ENCODE data around the gene CDKL1.

CDKL1 gene

GRCh38 chr14:50396631-50397389 is at the start of gene CDKL1:
TSS of gene CDKL1 (minus strand) at chr14:50396881. CDS start at chr14:50395868, 1,013 bp downstream.
- CTCF ChIA-PET, result interaction anchor here (0.6 kb wide), 2 partner anchors 74 to 135 kb away, joined by 3 to 5 read pairs; partner anchors contain the start of gene MAP4K5
- POLR2A ChIA-PET, result interaction anchor here (0.9 to 2.1 kb wide), 5 partner anchors 8 to 135 kb away, joined by 3 to 10 read pairs (median 3); partner anchors contain the start of genes DMAC2L, L2HGDH and MAP4K5
- TF ChIP-seq ARNT (IDR thresholded peaks at IDR 0.05) (peak; percentile 28; the same call in 1 of the 2 replicates), NFRKB (IDR thresholded peaks at IDR 0.05) (no peak), CTBP1 (IDR thresholded peaks at IDR 0.05; ENCODE audit: borderline replicate concordance) (no peak), LEF1 (IDR thresholded peaks at IDR 0.05; ENCODE audit: borderline replicate concordance) (no peak), ELF4 (IDR thresholded peaks at IDR 0.05) (no peak), BHLHE40 (IDR thresholded peaks at IDR 0.05; ENCODE audit: borderline replicate concordance) (no peak), FOXA1 (IDR thresholded peaks at IDR 0.05) (no peak), SP1 (IDR thresholded peaks at IDR 0.05) (no peak), HDGF (IDR thresholded peaks at IDR 0.05; ENCODE audit: borderline replicate concordance) (no peak)
- peak; percentile 63 for DNase-seq (ENCODE audit: extremely low spot score)

- ChIA-PET POLR2A (no interaction called here), CTCF (interaction anchor here (0.7 kb wide), 1 partner anchor 27 kb away, joined by 3 read pairs; no protein-coding TSS in a partner anchor)
- TF ChIP-seq PKNOX1 (IDR thresholded peaks at IDR 0.05) (peak; percentile 19; the same call in 1 of the 2 replicates), ELF4 (IDR thresholded peaks at IDR 0.05) (no peak), FOXA1 (IDR thresholded peaks at IDR 0.05) (no peak), CTBP1 (IDR thresholded peaks at IDR 0.05; ENCODE audit: borderline replicate concordance) (no peak)
- no peak for DNase-seq (ENCODE audit: extremely low spot score)
These were observed 37.8 kb upstream of the CDKL1 start for GRCh38 chr14:50434528-50434927.

GRCh38 chr14:50432131-50432530 is 35.5 kb upstream of the CDKL1 start:
- TF ChIP-seq FOXM1 (IDR thresholded peaks at IDR 0.05; ENCODE audit: borderline replicate concordance) (no peak), TARDBP (IDR thresholded peaks at IDR 0.05) (no peak)
- no peak for DNase-seq (ENCODE audit: extremely low spot score)
- POLR2A ChIA-PET, result no interaction called here
- CTCF ChIA-PET, result no interaction called here

- TF ChIP-seq ELF4 (IDR thresholded peaks at IDR 0.05) (no peak), HDGF (IDR thresholded peaks at IDR 0.05; ENCODE audit: borderline replicate concordance) (no peak), SP1 (IDR thresholded peaks at IDR 0.05) (no peak), FOXM1 (IDR thresholded peaks at IDR 0.05; ENCODE audit: borderline replicate concordance) (no peak), CTBP1 (IDR thresholded peaks at IDR 0.05; ENCODE audit: borderline replicate concordance) (no peak)
- CTCF ChIA-PET, result no interaction called here
- POLR2A ChIA-PET, result interaction anchor here (3.4 kb wide), 1 partner anchor 29 kb away, joined by 10 read pairs; the partner anchor contains the start of gene CDKL1
- DNase-seq (ENCODE audit: extremely low spot score), result peak; percentile 36
These were observed 29.1 kb upstream of the CDKL1 start for GRCh38 chr14:50425816-50426215.

GRCh38 chr14:50425105-50425504 is 28.4 kb upstream of the CDKL1 start:
- POLR2A ChIA-PET, result interaction anchor here (3.4 kb wide), 1 partner anchor 28 kb away, joined by 10 read pairs; the partner anchor contains the start of gene CDKL1
- TF ChIP-seq CTBP1 (IDR thresholded peaks at IDR 0.05; ENCODE audit: borderline replicate concordance) (no peak), TARDBP (IDR thresholded peaks at IDR 0.05) (no peak), HDGF (IDR thresholded peaks at IDR 0.05; ENCODE audit: borderline replicate concordance) (no peak), LEF1 (IDR thresholded peaks at IDR 0.05; ENCODE audit: borderline replicate concordance) (no peak), ZNF384 (IDR thresholded peaks at IDR 0.05) (no peak), ELF4 (IDR thresholded peaks at IDR 0.05) (no peak), SP1 (IDR thresholded peaks at IDR 0.05) (no peak), FOXA1 (IDR thresholded peaks at IDR 0.05) (no peak), ARNT (IDR thresholded peaks at IDR 0.05) (no peak), L3MBTL2 (conservative IDR thresholded peaks at IDR 0.05) (no peak), FOXM1 (IDR thresholded peaks at IDR 0.05; ENCODE audit: borderline replicate concordance) (no peak), NFRKB (IDR thresholded peaks at IDR 0.05) (no peak), BHLHE40 (IDR thresholded peaks at IDR 0.05; ENCODE audit: borderline replicate concordance) (no peak), SUZ12 (IDR thresholded peaks at IDR 0.05) (no peak), PKNOX1 (IDR thresholded peaks at IDR 0.05) (no peak), FOXK2 (IDR thresholded peaks at IDR 0.05) (no peak)
- no peak for DNase-seq (ENCODE audit: extremely low spot score)
- CTCF ChIA-PET, result no interaction called here

- ChIA-PET POLR2A (interaction anchor here (3.4 kb wide), 1 partner anchor 26 kb away, joined by 10 read pairs; the partner anchor contains the start of gene CDKL1), CTCF (no interaction called here)
- no peak for DNase-seq (ENCODE audit: extremely low spot score)
- TF ChIP-seq HDGF (IDR thresholded peaks at IDR 0.05; ENCODE audit: borderline replicate concordance) (no peak), LEF1 (IDR thresholded peaks at IDR 0.05; ENCODE audit: borderline replicate concordance) (no peak), FOXK2 (IDR thresholded peaks at IDR 0.05) (no peak), FOXA1 (IDR thresholded peaks at IDR 0.05) (no peak), NFRKB (IDR thresholded peaks at IDR 0.05) (no peak), ELF4 (IDR thresholded peaks at IDR 0.05) (no peak), CTBP1 (IDR thresholded peaks at IDR 0.05; ENCODE audit: borderline replicate concordance) (no peak), SUZ12 (IDR thresholded peaks at IDR 0.05) (no peak)
These were observed 26.8 kb upstream of the CDKL1 start for GRCh38 chr14:50423529-50423928.

- ChIA-PET CTCF (interaction anchor here (0.7 kb wide), 1 partner anchor 36 kb away, joined by 3 read pairs; no protein-coding TSS in a partner anchor), POLR2A (no interaction called here)
- DNase-seq (ENCODE audit: extremely low spot score), result no peak
- TF ChIP-seq ARNT (IDR thresholded peaks at IDR 0.05) (no peak), SUZ12 (IDR thresholded peaks at IDR 0.05) (no peak), FOXM1 (IDR thresholded peaks at IDR 0.05; ENCODE audit: borderline replicate concordance) (no peak), LEF1 (IDR thresholded peaks at IDR 0.05; ENCODE audit: borderline replicate concordance) (no peak), FOXA1 (IDR thresholded peaks at IDR 0.05) (no peak), BHLHE40 (IDR thresholded peaks at IDR 0.05; ENCODE audit: borderline replicate concordance) (no peak), PKNOX1 (IDR thresholded peaks at IDR 0.05) (no peak), SP1 (IDR thresholded peaks at IDR 0.05) (no peak), ELF4 (IDR thresholded peaks at IDR 0.05) (no peak), NFRKB (IDR thresholded peaks at IDR 0.05) (no peak), HDGF (IDR thresholded peaks at IDR 0.05; ENCODE audit: borderline replicate concordance) (no peak), TARDBP (IDR thresholded peaks at IDR 0.05) (no peak), CTBP1 (IDR thresholded peaks at IDR 0.05; ENCODE audit: borderline replicate concordance) (no peak)
These were observed 24.8 kb upstream of the CDKL1 start for GRCh38 chr14:50421499-50421898.
